ENCODE data around the gene FBXO24. TPM values are rescaled to one million over a fixed set of nuclear protein-coding genes. Genes with fewer than 3 reads are reported as not detected.

The FBXO24 gene
- total RNA-seq, 1 experiment from 2014 or later: 0.75 TPM

- BruUV-seq (replicated peaks): no TSS peak
- ChIA-PET CTCF (no interaction called here), POLR2A (ENCODE audit: low non-redundant PET) (no interaction called here)
- H3K27me3 ChIP-seq (replicated peaks; ENCODE audit: insufficient read depth, low read depth, low read length, poor library complexity): no peaks in the 10 kb centered on the region
- TF ChIP-seq CTCF (conservative IDR thresholded peaks at IDR 0.05; ENCODE audit: low read depth, low read length): no peak
- no peak for TF ChIP-seq EZH2 (IDR thresholded peaks at IDR 0.05; ENCODE audit: borderline replicate concordance, low read depth, low read length, poor library complexity, severe bottlenecking)
- no peaks in the 10 kb centered on the region for H3K9me3 ChIP-seq (ENCODE audit: low read depth, low read length, poor library complexity, severe bottlenecking)
- H3K4me1 ChIP-seq (ENCODE audit: insufficient read depth, low read length, poor library complexity, severe bottlenecking): peaks cover 14% of the 10 kb centered on the region
- peaks cover 3% of the 10 kb centered on the region for H3K36me3 ChIP-seq (ENCODE audit: insufficient read depth, low read length, poor library complexity, severe bottlenecking)
- H3K4me3 ChIP-seq (ENCODE audit: low read depth, low read length, poor library complexity, severe bottlenecking): no peak overlapping the region
- no peak for DNase-seq (ENCODE audit: low spot score)
- intact Hi-C loops (cut with micrococcal nuclease; ENCODE audit: unreplicated experiment): no loop called here
- no peak overlapping the region for H3K27ac ChIP-seq (ENCODE audit: low read depth, low read length, poor library complexity, severe bottlenecking)
Measured at GRCh38 chr7:100570954-100571828, 14.9 kb upstream of the FBXO24 start.

GRCh38 chr7:100571829-100572116 lies 14.4 kb upstream of the FBXO24 start:
- H3K36me3 ChIP-seq (ENCODE audit: insufficient read depth, low read length, poor library complexity, severe bottlenecking): peaks cover 5% of the 10 kb centered on the region
- H3K9me3 ChIP-seq (ENCODE audit: low read depth, low read length, poor library complexity, severe bottlenecking): no peaks in the 10 kb centered on the region
- intact Hi-C loops (cut with micrococcal nuclease; ENCODE audit: unreplicated experiment): no loop called here
- H3K27ac ChIP-seq (ENCODE audit: low read depth, low read length, poor library complexity, severe bottlenecking): no peak overlapping the region
- no peak for DNase-seq (ENCODE audit: low spot score)
- CTCF ChIA-PET: no interaction called here
- no peak overlapping the region for H3K4me3 ChIP-seq (ENCODE audit: low read depth, low read length, poor library complexity, severe bottlenecking)
- no peaks in the 10 kb centered on the region for H3K27me3 ChIP-seq (replicated peaks; ENCODE audit: insufficient read depth, low read depth, low read length, poor library complexity)
- H3K4me1 ChIP-seq (ENCODE audit: insufficient read depth, low read length, poor library complexity, severe bottlenecking): peaks cover 14% of the 10 kb centered on the region
- no TSS peak for BruUV-seq (replicated peaks)
- POLR2A ChIA-PET (ENCODE audit: low non-redundant PET): no interaction called here
- no peak for TF ChIP-seq CTCF (conservative IDR thresholded peaks at IDR 0.05; ENCODE audit: low read depth, low read length)
- TF ChIP-seq EZH2 (IDR thresholded peaks at IDR 0.05; ENCODE audit: borderline replicate concordance, low read depth, low read length, poor library complexity, severe bottlenecking): no peak

- intact Hi-C loops (cut with micrococcal nuclease; ENCODE audit: unreplicated experiment): no loop called here
- peaks cover 7% of the 10 kb centered on the region for H3K36me3 ChIP-seq (ENCODE audit: insufficient read depth, low read length, poor library complexity, severe bottlenecking)
- H3K27me3 ChIP-seq (replicated peaks; ENCODE audit: insufficient read depth, low read depth, low read length, poor library complexity): no peaks in the 10 kb centered on the region
- TF ChIP-seq EZH2 (IDR thresholded peaks at IDR 0.05; ENCODE audit: borderline replicate concordance, low read depth, low read length, poor library complexity, severe bottlenecking) (no peak), CTCF (conservative IDR thresholded peaks at IDR 0.05; ENCODE audit: low read depth, low read length) (no peak)
- ChIA-PET POLR2A (ENCODE audit: low non-redundant PET) (no interaction called here), CTCF (no interaction called here)
- H3K9me3 ChIP-seq (ENCODE audit: low read depth, low read length, poor library complexity, severe bottlenecking): no peaks in the 10 kb centered on the region
- H3K4me1 ChIP-seq (ENCODE audit: insufficient read depth, low read length, poor library complexity, severe bottlenecking): peaks cover 14% of the 10 kb centered on the region
- H3K27ac ChIP-seq (ENCODE audit: low read depth, low read length, poor library complexity, severe bottlenecking): no peak overlapping the region
- DNase-seq (ENCODE audit: low spot score): no peak
- H3K4me3 ChIP-seq (ENCODE audit: low read depth, low read length, poor library complexity, severe bottlenecking): no peak overlapping the region
- BruUV-seq (replicated peaks): no TSS peak
Measured at GRCh38 chr7:100572281-100572948, 13.7 kb upstream of the FBXO24 start.
